ENCODE data around the gene PRKG1.

PRKG1 gene

GRCh38 chr10:51786016-51786683 is 711.9 kb downstream of the PRKG1 start:
- DNase-seq, result no peak

GRCh38 chr10:51786684-51787035 is 712.4 kb downstream of the PRKG1 start:
- DNase-seq, result no peak

GRCh38 chr10:51788273-51788672 is 714.0 kb downstream of the PRKG1 start:
- DNase-seq, result no peak

DNA sequence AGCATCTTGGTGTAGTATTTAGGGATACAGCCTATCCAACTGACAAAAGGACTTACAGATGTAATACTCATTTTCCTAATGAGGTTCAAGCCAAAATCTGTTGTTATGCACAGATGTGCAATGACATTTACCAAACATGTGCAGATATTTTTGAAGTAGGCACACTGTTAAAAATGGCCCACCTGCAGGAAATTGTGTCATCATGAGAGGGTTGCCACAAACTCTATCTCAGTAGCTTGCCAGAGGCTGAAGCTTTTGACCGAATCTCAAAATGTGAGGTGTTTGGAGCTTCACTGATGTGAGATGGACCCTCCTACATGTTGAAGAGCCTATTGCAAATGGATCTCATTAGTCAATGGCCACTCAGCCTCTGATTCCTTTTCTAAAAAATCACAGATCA is 714.8 kb downstream of the PRKG1 start:
- no peak for DNase-seq

DNA sequence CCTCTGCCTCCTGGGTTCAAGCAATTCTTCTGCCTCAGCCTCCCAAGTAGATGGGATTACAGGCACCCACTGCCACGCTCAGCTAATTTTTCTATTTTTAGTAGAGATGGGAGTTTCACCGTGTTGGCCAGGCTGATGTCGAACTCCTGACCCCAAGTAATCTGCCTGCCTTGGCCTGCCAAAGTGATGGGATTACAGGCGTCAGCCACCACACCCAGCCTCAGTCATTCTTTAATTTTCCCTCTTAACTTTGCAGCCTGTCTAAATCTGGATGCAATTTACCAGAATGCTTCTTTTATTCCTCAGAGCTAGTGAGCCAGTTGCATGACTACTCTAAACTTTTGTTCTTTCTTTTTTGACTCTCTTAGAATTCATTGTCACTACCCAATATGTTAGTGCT is 715.6 kb downstream of the PRKG1 start:
- no peak for DNase-seq

- DNase-seq, result no peak
Measured at GRCh38 chr10:51792678-51793077, 718.4 kb downstream of the PRKG1 start.

- DNase-seq, result no peak
Measured at GRCh38 chr10:51800121-51800520, 725.8 kb downstream of the PRKG1 start.

DNA sequence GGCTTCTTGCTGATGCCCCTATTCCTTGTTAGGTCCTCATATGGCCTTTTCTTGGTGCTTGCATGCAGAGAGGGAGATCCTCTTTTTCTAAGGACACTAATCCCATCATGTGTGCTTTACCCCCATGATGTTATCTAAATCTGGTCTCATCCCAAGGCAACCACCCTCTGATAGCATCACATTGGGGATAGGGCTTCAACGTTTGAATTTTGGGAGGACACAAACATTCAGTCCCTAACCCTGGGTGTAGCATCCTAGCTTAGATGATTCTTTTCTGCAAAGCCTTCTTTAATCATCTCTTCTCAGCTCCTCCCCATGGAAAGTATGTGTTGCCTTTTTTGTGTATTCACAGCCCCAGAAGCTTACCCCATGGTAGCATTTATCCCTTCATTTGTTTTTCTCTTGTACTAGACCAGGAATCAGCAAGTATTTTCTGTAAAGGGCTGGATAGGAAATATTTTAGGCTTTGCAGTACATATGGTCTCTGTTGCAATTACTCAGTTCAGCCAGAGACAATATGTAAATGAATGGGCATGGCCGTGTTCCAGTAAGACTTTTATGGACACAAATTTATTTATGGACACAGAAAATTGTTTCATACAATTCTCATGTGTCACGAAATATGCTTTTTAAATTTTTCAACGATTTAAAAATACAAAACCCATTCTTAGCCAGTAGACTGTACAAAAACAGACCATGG is 726.6 kb downstream of the PRKG1 start:
- no peak for DNase-seq

GRCh38 chr10:51802030-51802429 is 727.7 kb downstream of the PRKG1 start:
- no peak for DNase-seq

DNA sequence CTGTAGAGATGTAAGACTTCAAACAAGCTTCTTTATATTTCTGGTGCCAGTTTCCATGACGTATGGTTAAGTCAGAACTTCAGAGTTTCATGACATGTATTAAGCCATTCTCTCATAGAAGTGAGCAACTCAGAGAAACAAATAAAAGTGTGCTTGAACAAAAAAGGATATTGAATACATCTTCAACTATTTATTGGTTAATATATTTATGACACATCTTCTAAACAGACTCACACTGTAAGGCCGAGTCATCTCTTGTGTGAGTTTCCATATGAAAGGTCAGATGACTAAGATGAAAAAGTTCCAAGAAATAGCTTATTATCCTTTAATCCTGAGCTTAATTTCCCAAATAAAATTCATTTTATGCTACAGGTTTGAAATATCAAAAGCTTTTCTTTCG is 730.6 kb downstream of the PRKG1 start:
- DNase-seq, result no peak

- DNase-seq, result no peak
Measured at GRCh38 chr10:51806079-51806835, 732.0 kb downstream of the PRKG1 start.

GRCh38 chr10:51808187-51808586 is 733.9 kb downstream of the PRKG1 start:
- DNase-seq, result no peak

DNA sequence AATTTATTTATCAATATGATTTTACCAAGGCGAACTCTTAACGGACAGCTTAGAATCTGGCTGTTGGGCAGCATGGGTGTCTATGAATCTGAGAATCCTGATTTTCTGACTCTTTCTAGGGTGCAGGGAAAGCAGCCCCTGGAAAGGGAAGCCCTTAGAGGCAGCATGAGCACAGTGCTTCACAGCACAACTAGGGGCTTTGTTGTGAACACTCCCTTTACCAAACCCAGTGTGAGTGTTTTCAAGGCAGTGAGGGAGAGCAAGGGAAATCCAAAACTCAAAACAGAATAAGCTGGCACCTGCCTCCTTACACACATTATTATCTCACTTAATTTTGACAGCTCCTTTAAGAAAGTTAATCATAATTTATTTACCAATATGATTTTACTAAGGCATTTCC is 741.4 kb downstream of the PRKG1 start:
- no peak for DNase-seq

DNA sequence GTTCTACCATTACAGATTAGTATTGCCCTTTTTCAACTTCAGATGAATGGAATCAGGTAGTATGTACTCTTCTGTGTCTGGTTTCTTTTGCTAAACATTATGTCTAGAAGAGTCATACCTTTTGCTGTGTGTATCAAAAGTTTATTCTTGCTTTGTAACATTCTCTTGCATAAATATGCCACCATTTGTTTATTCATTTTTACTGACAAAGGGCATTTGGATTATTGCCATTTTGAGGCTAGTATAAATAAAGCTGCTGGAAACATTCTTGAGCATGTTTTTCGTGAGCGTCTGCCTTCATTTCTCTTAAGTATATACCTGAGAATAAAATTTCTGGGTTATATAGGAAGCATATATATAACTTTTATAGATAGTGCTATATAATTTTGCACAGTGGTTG is 746.8 kb downstream of the PRKG1 start:
- DNase-seq, result no peak

DNA sequence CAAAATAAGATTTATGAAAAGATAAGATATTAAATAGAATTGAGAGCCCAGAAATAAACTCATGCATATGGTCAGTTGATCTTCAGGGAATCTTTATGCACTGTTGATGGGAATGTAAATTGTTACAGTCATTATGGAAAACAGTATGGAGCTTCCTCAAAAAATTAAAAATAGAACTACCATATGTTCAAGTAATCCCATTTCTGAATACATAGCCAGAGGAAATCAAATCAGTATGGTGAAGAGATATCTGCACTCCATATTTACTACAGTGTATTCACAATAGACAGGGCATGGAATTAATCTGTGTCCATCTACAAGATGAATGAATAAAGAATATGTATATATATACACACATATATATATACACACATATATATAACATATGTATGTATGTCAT is 747.5 kb downstream of the PRKG1 start:
- DNase-seq, result no peak

GRCh38 chr10:51832652-51833383 is 758.5 kb downstream of the PRKG1 start:
- peak; percentile 23 for DNase-seq

GRCh38 chr10:51834548-51834947 is 760.3 kb downstream of the PRKG1 start:
- no peak for DNase-seq

DNA sequence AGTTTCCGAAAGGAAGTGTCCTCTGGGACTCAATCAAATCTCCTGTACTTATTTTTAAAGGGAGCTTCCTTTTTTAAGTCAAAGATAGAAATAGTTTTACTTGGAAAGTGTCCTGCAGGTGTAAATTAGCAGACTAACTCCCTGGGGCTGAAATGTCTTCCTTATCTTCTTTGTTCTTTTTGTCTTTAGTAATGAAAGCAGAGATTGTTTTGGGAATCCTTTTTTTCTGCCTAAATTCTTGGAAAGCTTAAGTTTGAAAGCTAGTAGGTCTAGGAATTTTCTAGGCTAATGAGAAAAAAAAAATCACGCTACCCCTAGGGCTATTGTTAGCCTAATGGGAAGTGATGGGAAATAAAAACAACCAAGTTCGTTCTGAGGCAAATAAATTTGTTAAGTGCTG is 764.2 kb downstream of the PRKG1 start:
- DNase-seq, result no peak

- DNase-seq, result no peak
Measured at GRCh38 chr10:51843966-51844365, 769.7 kb downstream of the PRKG1 start.

DNA sequence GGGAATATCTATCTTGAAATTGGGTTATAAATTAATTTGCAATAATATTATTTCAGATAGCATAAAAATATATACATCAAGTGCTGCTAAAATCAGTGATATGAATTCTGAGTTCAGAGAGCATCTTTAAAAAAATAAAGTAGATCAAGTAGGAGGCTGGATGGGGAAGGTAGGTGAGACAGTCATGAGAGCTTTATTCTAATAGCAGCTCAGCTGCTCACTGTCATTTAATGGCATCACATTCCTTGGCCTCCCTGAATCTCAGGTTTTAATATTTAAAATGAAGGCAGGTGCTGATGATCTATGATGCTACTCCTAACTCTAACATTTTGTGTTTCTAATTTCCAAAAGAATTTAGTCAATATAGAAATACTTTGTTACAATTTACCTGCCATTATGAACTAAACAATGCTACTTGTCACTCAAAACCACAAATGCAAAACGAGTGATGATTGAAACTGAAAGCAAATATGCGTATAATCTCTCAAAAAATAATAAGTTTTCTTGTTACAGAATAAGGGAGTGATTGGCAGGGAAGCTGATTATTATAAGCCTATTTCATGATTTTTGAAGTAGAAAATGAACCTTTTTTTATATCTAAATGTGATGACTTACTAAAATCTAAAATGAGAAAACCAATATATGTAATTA is 772.7 kb downstream of the PRKG1 start:
- DNase-seq, result no peak

DNA sequence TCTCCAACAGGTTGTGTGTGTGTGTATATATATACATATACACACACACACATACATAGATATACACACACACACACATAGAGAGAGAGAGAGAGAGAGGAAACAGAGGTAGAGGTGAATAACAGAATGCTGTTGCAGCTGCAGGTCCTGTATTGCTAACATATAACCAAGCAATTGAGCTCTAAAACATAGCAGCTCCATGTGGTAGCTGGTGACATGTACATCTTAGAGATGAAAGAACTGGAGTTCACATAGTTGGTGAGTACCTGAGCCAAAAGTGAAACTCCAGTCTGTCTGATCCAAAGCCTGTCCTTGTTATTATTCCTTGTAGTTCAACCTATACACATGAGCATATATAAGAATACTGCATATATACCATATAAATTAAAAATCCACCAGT is 778.0 kb downstream of the PRKG1 start:
- no peak for DNase-seq

GRCh38 chr10:51857305-51857704 is 783.0 kb downstream of the PRKG1 start:
- no peak for DNase-seq

- DNase-seq, result no peak
Measured at GRCh38 chr10:51860257-51860656, 786.0 kb downstream of the PRKG1 start.
